GM23248 (cell line): ENCODE measurements around the gene AFM. TPM values are rescaled to one million over a fixed set of nuclear protein-coding genes. Genes with fewer than 3 reads are reported as not detected.

Experiments
- DNase-seq: peaks from one replicate; pipeline ENCODE4 v3.0.0-alpha.2; 2015
- H2AFZ ChIP-seq: fragments of 200-600 bp; sonication (generic); 2 replicates; pipeline ENCODE4 v1.6.1; 2016; ENCODE audit warnings: antibody characterized with exemption
- H3F3A ChIP-seq: fragments of 200-600 bp; sonication (generic); 2 replicates; pipeline ENCODE4 v1.6.1; 2016; ENCODE audit warnings: mild to moderate bottlenecking, antibody characterized with exemption, mixed run types; ENCODE audit not compliant: insufficient read depth
- H3K27ac ChIP-seq: fragments of 200-600 bp; sonication (generic); 2 replicates; pipeline ENCODE4 v1.5.1; 2016; ENCODE audit warnings: mild to moderate bottlenecking
- H3K27me3 ChIP-seq: fragments of 200-600 bp; sonication (generic); replicated peaks from 2 replicates; pipeline ENCODE4 v1.6.1; 2016; ENCODE audit warnings: mild to moderate bottlenecking; ENCODE audit not compliant: insufficient read depth
- H3K36me3 ChIP-seq: fragments of 200-600 bp; sonication (generic); 2 replicates; pipeline ENCODE4 v1.6.1; 2016; ENCODE audit warnings: low read depth, mild to moderate bottlenecking
- H3K4me1 ChIP-seq: fragments of 200-600 bp; sonication (generic); 2 replicates; pipeline ENCODE4 v1.6.1; 2016; ENCODE audit warnings: mild to moderate bottlenecking; ENCODE audit not compliant: insufficient read depth
- H3K4me2 ChIP-seq: fragments of 200-600 bp; sonication (generic); one replicate; pipeline ENCODE4 v1.6.1; 2016; ENCODE audit warnings: mild to moderate bottlenecking; ENCODE audit not compliant: unreplicated experiment
- H3K4me3 ChIP-seq: fragments of 200-600 bp; sonication (generic); 2 replicates; pipeline ENCODE4 v1.5.1; 2016; ENCODE audit warnings: mild to moderate bottlenecking
- H3K79me2 ChIP-seq: fragments of 200-600 bp; sonication (generic); 2 replicates; pipeline ENCODE4 v1.6.1; 2016; ENCODE audit warnings: mild to moderate bottlenecking; ENCODE audit not compliant: insufficient read depth
- H3K9ac ChIP-seq: fragments of 200-600 bp; sonication (generic); 2 replicates; pipeline ENCODE4 v1.6.1; 2016; ENCODE audit warnings: mild to moderate bottlenecking
- H3K9me2 ChIP-seq: fragments of 200-600 bp; sonication (generic); 2 replicates; pipeline ENCODE4 v1.6.1; 2016; ENCODE audit warnings: mixed run types, mild to moderate bottlenecking, moderate library complexity; ENCODE audit not compliant: insufficient read depth
- H3K9me3 ChIP-seq: fragments of 200-600 bp; sonication (generic); one replicate; pipeline ENCODE4 v1.6.1; 2017; ENCODE audit warnings: low read depth
- H4K20me1 ChIP-seq: fragments of 200-600 bp; sonication (generic); 2 replicates; pipeline ENCODE4 v1.6.0; 2016; ENCODE audit not compliant: insufficient read depth
- EZH2 ChIP-seq: fragments of 200-600 bp; sonication (generic); IDR thresholded peaks from 2 replicates; pipeline ENCODE4 v1.6.1; 2018; ENCODE audit warnings: antibody characterized with exemption, mild to moderate bottlenecking; ENCODE audit not compliant: insufficient read depth, poor library complexity, severe bottlenecking
- EZH2phosphoT487 ChIP-seq: fragments of 200-600 bp; sonication (generic); IDR thresholded peaks from 2 replicates; pipeline ENCODE4 v1.6.1; 2018; ENCODE audit warnings: antibody characterized with exemption, moderate library complexity, mild to moderate bottlenecking, low read depth; ENCODE audit not compliant: insufficient read depth
- WGBS, 2 experiments: methylation state at CpG; one replicate each; pipeline ENCODE4 v1.1.6; 2015 to 2017; ENCODE audit warnings: low lambda C conversion rate in 2 of 2, low coverage in 1 of 2; ENCODE audit errors: missing lambda C conversion rate in 2 of 2; 5-methylcytosine and 5-hydroxymethylcytosine counted together
- in situ Hi-C: fragments of 300-500 bp; cut with MboI; formaldehyde crosslinking; loops from 2 replicates; pipeline ENCODE4 v1.15.0; 2020
- polyA plus RNA-seq: library from polyadenylated mRNA; unstranded; fragments of >200 nt; fragmentation: Nextera tagmentation; extraction: Ambion mirVana; gene quantifications from 2 replicates; pipeline ENCODE4 v1.2.1, GENCODE V29; 2016
- total RNA-seq: library from RNA; depleted of rRNA; stranded (reverse); fragments of >200 nt; shearing (Covaris generic); gene quantifications from 2 replicates; pipeline ENCODE4 v1.2.3, GENCODE V29; 2014

The AFM gene
- total and polyA plus RNA-seq, 2 experiments from 2014 or later, result not detected

- no peak overlapping the region for H3K27ac ChIP-seq
- no peaks in the 10 kb centered on the region for H3K36me3 ChIP-seq
- H3K9me2 ChIP-seq, result no peaks in the 10 kb centered on the region
- no peaks in the 10 kb centered on the region for H3K4me1 ChIP-seq
- no peaks in the 10 kb centered on the region for H3F3A ChIP-seq
- H3K9me3 ChIP-seq, result no peaks in the 10 kb centered on the region
- WGBS, 2 experiments, result 74 to 76% methylated on average over 1 of the region's 1 CpG
- H2AFZ ChIP-seq, result no peak overlapping the region
- TF ChIP-seq EZH2phosphoT487 (no peak), EZH2 (no peak)
- no peak overlapping the region for H3K4me2 ChIP-seq
- no peaks in the 10 kb centered on the region for H3K79me2 ChIP-seq
- no peaks in the 10 kb centered on the region for H4K20me1 ChIP-seq
- H3K4me3 ChIP-seq, result no peak overlapping the region
- DNase-seq, result no peak
- in situ Hi-C loops, result no loop called here
- no peak overlapping the region for H3K9ac ChIP-seq
- H3K27me3 ChIP-seq, result no peaks in the 10 kb centered on the region
Observed at GRCh38 chr4:73527196-73527595, 45.7 kb downstream of the AFM start.

DNA sequence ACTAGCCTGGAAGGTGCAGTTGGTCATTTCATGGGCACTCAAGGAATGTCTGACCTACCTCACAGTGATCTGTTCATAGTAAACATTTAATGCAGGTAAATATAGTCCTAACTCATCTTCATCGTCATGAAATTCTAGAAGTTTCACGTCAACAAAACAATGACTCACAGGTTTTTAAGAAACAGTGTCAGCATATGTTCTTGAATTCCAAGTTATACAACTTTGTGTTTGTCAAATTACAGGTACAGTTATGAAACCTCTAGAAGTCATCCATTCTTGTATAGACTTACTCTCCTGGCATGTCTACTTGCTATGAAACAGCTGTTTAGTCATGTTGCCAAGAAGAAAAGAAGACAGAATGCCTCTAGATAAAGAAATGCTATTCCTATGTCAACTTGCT lies 46.6 kb downstream of the AFM start:
- Histone ChIP-seq H3K4me1 (no peaks in the 10 kb centered on the region), H3K4me3 (no peak overlapping the region), H4K20me1 (no peaks in the 10 kb centered on the region), H3K9me3 (no peaks in the 10 kb centered on the region), H3K4me2 (no peak overlapping the region), H3K27ac (no peak overlapping the region), H3K79me2 (no peaks in the 10 kb centered on the region), H3K9me2 (no peaks in the 10 kb centered on the region), H3K9ac (no peak overlapping the region), H2AFZ (no peak overlapping the region), H3F3A (no peaks in the 10 kb centered on the region), H3K36me3 (no peaks in the 10 kb centered on the region), H3K27me3 (no peaks in the 10 kb centered on the region)
- no peak for DNase-seq
- TF ChIP-seq EZH2, result no peak
- TF ChIP-seq EZH2phosphoT487, result no peak
- 61 to 66% methylated on average over 2 of the region's 2 CpGs for WGBS, 2 experiments
- in situ Hi-C loops, result no loop called here

- Histone ChIP-seq H3K27me3 (no peaks in the 10 kb centered on the region), H2AFZ (no peak overlapping the region), H3K79me2 (no peaks in the 10 kb centered on the region), H3K27ac (no peak overlapping the region), H3K9ac (no peak overlapping the region), H3F3A (no peaks in the 10 kb centered on the region), H4K20me1 (no peaks in the 10 kb centered on the region), H3K36me3 (no peaks in the 10 kb centered on the region), H3K9me2 (no peaks in the 10 kb centered on the region), H3K4me2 (no peak overlapping the region), H3K4me3 (no peak overlapping the region), H3K9me3 (no peaks in the 10 kb centered on the region), H3K4me1 (no peaks in the 10 kb centered on the region)
- in situ Hi-C loops, result no loop called here
- no peak for TF ChIP-seq EZH2
- TF ChIP-seq EZH2phosphoT487, result no peak
- DNase-seq, result no peak
- WGBS, 2 experiments, result 38 to 44% methylated on average over 2 of the region's 2 CpGs
Observed at GRCh38 chr4:73533515-73534422, 52.2 kb downstream of the AFM start.

DNA sequence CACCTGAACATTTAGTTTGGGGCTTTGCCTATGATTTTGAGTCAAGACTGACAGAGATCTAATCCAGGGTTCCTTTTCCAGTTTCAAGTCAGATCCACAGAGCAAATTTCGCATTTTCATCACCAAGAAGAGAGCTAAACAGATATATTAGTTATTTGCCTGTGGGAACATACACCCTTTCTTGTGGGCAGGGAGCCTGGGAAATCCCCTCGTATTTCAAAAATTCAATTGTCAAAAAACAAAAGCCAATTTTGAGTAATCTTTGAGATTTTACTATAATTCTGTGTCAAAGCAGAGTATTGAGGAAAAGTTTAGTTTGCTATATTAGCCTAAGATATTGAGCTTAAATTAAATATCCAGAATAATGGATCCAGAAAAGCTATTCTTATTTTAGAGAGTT lies 56.6 kb downstream of the AFM start:
- no peaks in the 10 kb centered on the region for H3K9me2 ChIP-seq
- H3K27ac ChIP-seq, result no peak overlapping the region
- H3F3A ChIP-seq, result no peaks in the 10 kb centered on the region
- no peaks in the 10 kb centered on the region for H3K79me2 ChIP-seq
- DNase-seq, result no peak
- H3K4me2 ChIP-seq, result no peak overlapping the region
- H4K20me1 ChIP-seq, result no peaks in the 10 kb centered on the region
- H3K36me3 ChIP-seq, result no peaks in the 10 kb centered on the region
- no peaks in the 10 kb centered on the region for H3K4me1 ChIP-seq
- H3K9ac ChIP-seq, result no peak overlapping the region
- 68 to 73% methylated on average over 2 of the region's 2 CpGs for WGBS, 2 experiments
- H2AFZ ChIP-seq, result no peak overlapping the region
- TF ChIP-seq EZH2 (no peak), EZH2phosphoT487 (no peak)
- in situ Hi-C loops, result no loop called here
- no peak overlapping the region for H3K4me3 ChIP-seq
- no peaks in the 10 kb centered on the region for H3K9me3 ChIP-seq
- H3K27me3 ChIP-seq, result no peaks in the 10 kb centered on the region
